Measurements from ENCODE around the gene DUSP6.

DUSP6 gene

GRCh38 chr12:89358805-89359204 is 6.5 kb upstream of the DUSP6 start:
- H3K4me3 ChIP-seq (ENCODE audit: low read depth, low read length) = no peak overlapping the region
- in situ Hi-C loops (cut with HindIII; ENCODE audit: low sequenced_read_pairs) = no loop called here
- DNase-seq (ENCODE audit: low read depth) = no peak
- TF ChIP-seq CTCF (IDR thresholded peaks at IDR 0.05; ENCODE audit: low read depth, low read length, missing control alignments) = no peak

GRCh38 chr12:89357297-89357730 is 5.0 kb upstream of the DUSP6 start:
- in situ Hi-C loops (cut with HindIII; ENCODE audit: low sequenced_read_pairs) = no loop called here
- DNase-seq (ENCODE audit: low read depth) = no peak
- no peak for TF ChIP-seq CTCF (IDR thresholded peaks at IDR 0.05; ENCODE audit: low read depth, low read length, missing control alignments)
- no peak overlapping the region for H3K4me3 ChIP-seq (ENCODE audit: low read depth, low read length)

GRCh38 chr12:89356069-89356665 is 3.9 kb upstream of the DUSP6 start:
- no peak overlapping the region for H3K4me3 ChIP-seq (ENCODE audit: low read depth, low read length)
- in situ Hi-C loops (cut with HindIII; ENCODE audit: low sequenced_read_pairs) = no loop called here
- DNase-seq (ENCODE audit: low read depth) = no peak
- TF ChIP-seq CTCF (IDR thresholded peaks at IDR 0.05; ENCODE audit: low read depth, low read length, missing control alignments) = no peak

- in situ Hi-C loops (cut with HindIII; ENCODE audit: low sequenced_read_pairs) = no loop called here
- H3K4me3 ChIP-seq (ENCODE audit: low read depth, low read length) = peak overlapping the region; percentile 68
- peak; percentile 43 for TF ChIP-seq CTCF (IDR thresholded peaks at IDR 0.05; ENCODE audit: low read depth, low read length, missing control alignments)
- no peak for DNase-seq (ENCODE audit: low read depth)
Measured at GRCh38 chr12:89355243-89356068, 3.2 kb upstream of the DUSP6 start.

GRCh38 chr12:89354612-89355067 is 2.3 kb upstream of the DUSP6 start:
- no peak for TF ChIP-seq CTCF (IDR thresholded peaks at IDR 0.05; ENCODE audit: low read depth, low read length, missing control alignments)
- DNase-seq (ENCODE audit: low read depth) = no peak
- H3K4me3 ChIP-seq (ENCODE audit: low read depth, low read length) = peak overlapping the region; percentile 68
- in situ Hi-C loops (cut with HindIII; ENCODE audit: low sequenced_read_pairs) = no loop called here

- no peak for DNase-seq (ENCODE audit: low read depth)
- peak overlapping the region; percentile 68 for H3K4me3 ChIP-seq (ENCODE audit: low read depth, low read length)
- no peak for TF ChIP-seq CTCF (IDR thresholded peaks at IDR 0.05; ENCODE audit: low read depth, low read length, missing control alignments)
- in situ Hi-C loops (cut with HindIII; ENCODE audit: low sequenced_read_pairs) = no loop called here
Measured at GRCh38 chr12:89353823-89354611, 1.7 kb upstream of the DUSP6 start.

Data from astrocyte of the cerebellum (primary cell).